Glutamatergic neuron (in vitro differentiated cells): ENCODE data around the gene NARS2. TPM values are rescaled to one million over a fixed set of nuclear protein-coding genes. Genes with fewer than 3 reads are reported as not detected.

ENCODE experiments used
- DNase-seq: peaks from one replicate; pipeline ENCODE4 v3.0.0; 2022
- H3K27ac Mint-ChIP-seq: one replicate; pipeline ENCODE4 v1.8.0; 2020; ENCODE audit warnings: mild to moderate bottlenecking, mixed read lengths, inconsistent platforms; ENCODE audit not compliant: unreplicated experiment
- H3K27me3 Mint-ChIP-seq: one replicate; pipeline ENCODE4 v1.8.0; 2020; ENCODE audit warnings: mild to moderate bottlenecking, moderate library complexity, mixed read lengths, inconsistent platforms; ENCODE audit not compliant: unreplicated experiment
- H3K36me3 Mint-ChIP-seq: one replicate; pipeline ENCODE4 v1.8.0; 2020; ENCODE audit warnings: mild to moderate bottlenecking, mixed read lengths, inconsistent platforms; ENCODE audit not compliant: unreplicated experiment
- H3K4me1 Mint-ChIP-seq: one replicate; pipeline ENCODE4 v1.8.0; 2020; ENCODE audit warnings: mild to moderate bottlenecking, low read depth, mixed read lengths, inconsistent platforms; ENCODE audit not compliant: unreplicated experiment
- H3K4me3 Mint-ChIP-seq: one replicate; pipeline ENCODE4 v1.8.0; 2020; ENCODE audit warnings: mild to moderate bottlenecking, mixed read lengths, inconsistent platforms; ENCODE audit not compliant: unreplicated experiment
- H3K9me3 Mint-ChIP-seq: one replicate; pipeline ENCODE4 v1.8.0; 2020; ENCODE audit warnings: mild to moderate bottlenecking, moderate library complexity, mixed read lengths, inconsistent platforms; ENCODE audit not compliant: unreplicated experiment
- total RNA-seq: library from RNA; stranded (reverse); fragmentation: NEBNext Ultra II Directional; extraction: Animal tissue kit (Norgen Biotek cat#: 25700); gene quantifications from one replicate; pipeline ENCODE4 v1.2.1, GENCODE V29; 2021; ENCODE audit not compliant: unreplicated experiment
- TF ChIP-seq, protein P1 (sequence below): fragments of 200-600 bp; sonication (generic); IDR thresholded peaks from one replicate; pipeline ENCODE4 v1.5.0; 2021; ENCODE audit not compliant: partially characterized antibody, unreplicated experiment

Gene NARS2
- total RNA-seq, 1 donor from 2014 or later: 21.1 TPM

DNA sequence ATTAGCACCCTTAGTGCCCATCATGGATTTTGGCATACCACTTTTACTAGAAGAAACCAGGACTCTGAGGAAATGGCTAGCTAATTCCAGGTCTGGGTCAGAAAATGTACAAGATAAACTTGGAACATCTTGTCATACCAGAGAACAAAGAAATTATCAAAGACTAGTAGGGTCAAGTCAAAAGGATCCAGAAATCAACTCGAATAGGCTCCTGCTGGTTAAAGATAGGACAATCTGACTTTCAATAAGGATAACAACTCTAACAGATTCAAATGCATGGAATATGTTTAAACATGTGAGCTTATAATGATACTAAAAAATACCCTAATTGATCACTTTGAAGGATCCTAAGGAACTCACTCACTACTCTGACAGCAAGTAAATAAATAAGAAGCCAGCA lies 175.9 kb downstream of the NARS2 start:
- H3K9me3 Mint-ChIP-seq: peaks cover 3% of the 10 kb centered on the region
- H3K4me3 Mint-ChIP-seq: no peak overlapping the region
- H3K27ac Mint-ChIP-seq: no peak overlapping the region
- no peaks in the 10 kb centered on the region for H3K36me3 Mint-ChIP-seq
- no peaks in the 10 kb centered on the region for H3K27me3 Mint-ChIP-seq
- DNase-seq: no peak
- H3K4me1 Mint-ChIP-seq: no peaks in the 10 kb centered on the region
- TF ChIP-seq, protein P1, sequence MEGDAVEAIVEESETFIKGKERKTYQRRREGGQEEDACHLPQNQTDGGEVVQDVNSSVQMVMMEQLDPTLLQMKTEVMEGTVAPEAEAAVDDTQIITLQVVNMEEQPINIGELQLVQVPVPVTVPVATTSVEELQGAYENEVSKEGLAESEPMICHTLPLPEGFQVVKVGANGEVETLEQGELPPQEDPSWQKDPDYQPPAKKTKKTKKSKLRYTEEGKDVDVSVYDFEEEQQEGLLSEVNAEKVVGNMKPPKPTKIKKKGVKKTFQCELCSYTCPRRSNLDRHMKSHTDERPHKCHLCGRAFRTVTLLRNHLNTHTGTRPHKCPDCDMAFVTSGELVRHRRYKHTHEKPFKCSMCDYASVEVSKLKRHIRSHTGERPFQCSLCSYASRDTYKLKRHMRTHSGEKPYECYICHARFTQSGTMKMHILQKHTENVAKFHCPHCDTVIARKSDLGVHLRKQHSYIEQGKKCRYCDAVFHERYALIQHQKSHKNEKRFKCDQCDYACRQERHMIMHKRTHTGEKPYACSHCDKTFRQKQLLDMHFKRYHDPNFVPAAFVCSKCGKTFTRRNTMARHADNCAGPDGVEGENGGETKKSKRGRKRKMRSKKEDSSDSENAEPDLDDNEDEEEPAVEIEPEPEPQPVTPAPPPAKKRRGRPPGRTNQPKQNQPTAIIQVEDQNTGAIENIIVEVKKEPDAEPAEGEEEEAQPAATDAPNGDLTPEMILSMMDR: no peak

DNA sequence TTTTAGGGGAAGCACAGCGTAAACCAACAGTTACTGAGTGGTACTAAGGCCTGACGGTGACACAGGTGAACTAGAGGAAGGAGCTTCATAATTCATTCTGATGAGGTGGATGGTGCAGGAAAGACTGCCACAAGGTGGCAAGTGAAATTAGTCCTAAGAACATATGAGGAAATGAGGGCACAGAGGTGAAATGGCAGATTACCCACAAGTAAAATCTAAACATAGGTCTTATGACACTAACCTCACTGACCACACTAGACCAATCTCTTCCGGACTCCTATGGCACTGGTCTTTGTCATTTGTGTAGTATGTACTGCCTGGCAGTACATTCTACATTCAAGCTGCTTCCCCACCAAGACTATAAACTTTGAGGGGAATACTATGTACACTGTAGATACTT lies 177.3 kb downstream of the NARS2 start:
- Mint-ChIP-seq H3K4me1 (peaks cover 2% of the 10 kb centered on the region), H3K4me3 (no peak overlapping the region), H3K27me3 (peaks cover under 1% of the 10 kb centered on the region), H3K36me3 (no peaks in the 10 kb centered on the region), H3K9me3 (peaks cover 3% of the 10 kb centered on the region), H3K27ac (no peak overlapping the region)
- TF ChIP-seq, protein P1: no peak
- no peak for DNase-seq

DNA sequence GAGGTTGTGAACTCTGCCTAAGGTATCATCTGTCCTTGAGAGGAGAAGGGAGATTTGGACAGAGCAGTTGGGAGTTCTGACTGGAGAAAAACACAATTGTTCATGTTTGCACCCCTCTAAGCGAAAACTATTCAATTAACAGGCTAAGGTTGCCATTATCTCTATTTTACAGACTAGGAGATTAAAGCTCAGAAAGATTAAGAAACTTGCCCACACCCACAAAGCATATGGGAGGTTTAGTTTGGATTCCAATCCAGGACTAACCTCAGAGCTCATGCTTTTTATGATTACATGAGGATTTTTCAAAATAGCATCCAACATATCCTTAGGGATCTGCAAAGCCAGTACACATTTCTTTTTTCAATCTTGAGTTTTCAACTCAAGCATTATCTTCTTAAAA lies 179.1 kb downstream of the NARS2 start:
- no peaks in the 10 kb centered on the region for H3K36me3 Mint-ChIP-seq
- peaks cover 2% of the 10 kb centered on the region for H3K27me3 Mint-ChIP-seq
- peaks cover 2% of the 10 kb centered on the region for H3K4me1 Mint-ChIP-seq
- TF ChIP-seq, protein P1: no peak
- peaks cover 4% of the 10 kb centered on the region for H3K9me3 Mint-ChIP-seq
- H3K27ac Mint-ChIP-seq: no peak overlapping the region
- H3K4me3 Mint-ChIP-seq: no peak overlapping the region
- DNase-seq: no peak

DNA sequence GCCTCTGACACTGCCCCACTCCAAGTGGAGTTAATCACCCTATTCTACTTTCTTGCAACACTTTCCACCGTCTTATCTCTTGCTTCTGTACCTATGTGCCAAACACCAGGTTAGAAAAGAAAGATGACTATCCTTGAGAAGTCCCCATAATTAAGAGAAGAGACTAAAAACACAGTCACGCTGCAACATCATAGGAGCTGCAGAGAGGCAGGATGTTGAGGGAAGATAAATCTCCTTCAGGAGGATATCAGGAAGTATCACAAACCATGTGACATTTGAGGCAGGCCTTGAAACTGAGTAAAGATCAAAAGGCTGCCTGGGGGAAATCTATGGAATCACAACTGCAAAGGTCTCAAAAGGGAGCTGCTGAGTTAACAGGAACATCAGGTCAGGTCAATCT lies 181.8 kb downstream of the NARS2 start:
- Mint-ChIP-seq H3K4me3 (no peak overlapping the region), H3K27me3 (peaks cover 2% of the 10 kb centered on the region), H3K9me3 (peaks cover 4% of the 10 kb centered on the region), H3K4me1 (peaks cover 2% of the 10 kb centered on the region), H3K27ac (no peak overlapping the region), H3K36me3 (no peaks in the 10 kb centered on the region)
- DNase-seq: no peak
- TF ChIP-seq, protein P1: no peak

DNA sequence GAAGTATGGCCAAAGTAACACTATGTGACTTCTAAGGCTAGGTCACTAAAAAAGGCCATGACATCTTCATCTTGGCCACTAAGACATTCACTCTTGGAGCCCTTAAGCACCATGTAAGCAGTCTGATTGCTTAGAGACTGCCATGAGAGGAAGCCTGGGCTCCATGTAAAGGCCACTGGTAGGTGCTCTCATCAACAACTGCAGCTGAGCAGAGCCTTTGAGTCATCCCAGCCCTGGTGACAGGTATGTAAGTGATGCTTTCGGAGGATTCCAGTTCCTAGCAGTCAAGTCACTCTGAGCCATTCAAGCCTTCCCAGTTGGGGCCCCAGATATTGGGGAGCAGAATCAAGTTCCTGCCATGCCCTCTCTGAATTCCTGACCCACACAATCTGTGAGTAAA lies 183.2 kb downstream of the NARS2 start:
- Mint-ChIP-seq H3K36me3 (peaks cover 6% of the 10 kb centered on the region), H3K27me3 (peaks cover 2% of the 10 kb centered on the region), H3K4me3 (no peak overlapping the region), H3K27ac (no peak overlapping the region), H3K9me3 (peaks cover 4% of the 10 kb centered on the region), H3K4me1 (peaks cover 2% of the 10 kb centered on the region)
- DNase-seq: no peak
- TF ChIP-seq, protein P1: no peak
